ENCODE measurements around the gene JAG2.

The JAG2 gene

DNA sequence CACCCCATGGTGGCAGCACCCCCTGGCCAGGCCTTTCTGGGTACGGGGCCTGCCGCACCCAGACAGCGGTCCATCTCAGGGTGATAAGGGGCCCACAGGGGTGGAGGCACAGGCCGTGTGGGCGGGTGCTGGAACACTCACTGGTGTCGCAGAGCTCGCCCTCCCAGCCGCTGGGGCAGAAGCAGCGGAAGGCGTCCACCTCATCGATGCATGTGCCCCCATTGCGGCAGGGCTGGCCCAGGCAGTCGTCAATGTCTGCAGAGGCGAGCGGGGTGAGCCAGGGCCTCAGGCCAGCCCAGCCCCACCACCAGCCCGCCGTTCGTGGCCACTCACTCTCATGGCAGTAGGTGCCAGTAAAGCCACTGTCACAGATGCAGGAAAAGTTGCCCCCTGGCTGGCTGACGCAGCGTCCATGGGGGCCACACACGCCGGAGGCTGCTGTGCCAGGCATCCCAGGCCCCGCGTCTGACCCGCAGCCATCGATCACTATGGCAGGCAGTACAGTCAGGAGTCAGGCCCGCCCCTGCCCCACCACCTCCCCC, 19.9 kb downstream of the JAG2 start:
- DNase-seq, result no peak

DNA sequence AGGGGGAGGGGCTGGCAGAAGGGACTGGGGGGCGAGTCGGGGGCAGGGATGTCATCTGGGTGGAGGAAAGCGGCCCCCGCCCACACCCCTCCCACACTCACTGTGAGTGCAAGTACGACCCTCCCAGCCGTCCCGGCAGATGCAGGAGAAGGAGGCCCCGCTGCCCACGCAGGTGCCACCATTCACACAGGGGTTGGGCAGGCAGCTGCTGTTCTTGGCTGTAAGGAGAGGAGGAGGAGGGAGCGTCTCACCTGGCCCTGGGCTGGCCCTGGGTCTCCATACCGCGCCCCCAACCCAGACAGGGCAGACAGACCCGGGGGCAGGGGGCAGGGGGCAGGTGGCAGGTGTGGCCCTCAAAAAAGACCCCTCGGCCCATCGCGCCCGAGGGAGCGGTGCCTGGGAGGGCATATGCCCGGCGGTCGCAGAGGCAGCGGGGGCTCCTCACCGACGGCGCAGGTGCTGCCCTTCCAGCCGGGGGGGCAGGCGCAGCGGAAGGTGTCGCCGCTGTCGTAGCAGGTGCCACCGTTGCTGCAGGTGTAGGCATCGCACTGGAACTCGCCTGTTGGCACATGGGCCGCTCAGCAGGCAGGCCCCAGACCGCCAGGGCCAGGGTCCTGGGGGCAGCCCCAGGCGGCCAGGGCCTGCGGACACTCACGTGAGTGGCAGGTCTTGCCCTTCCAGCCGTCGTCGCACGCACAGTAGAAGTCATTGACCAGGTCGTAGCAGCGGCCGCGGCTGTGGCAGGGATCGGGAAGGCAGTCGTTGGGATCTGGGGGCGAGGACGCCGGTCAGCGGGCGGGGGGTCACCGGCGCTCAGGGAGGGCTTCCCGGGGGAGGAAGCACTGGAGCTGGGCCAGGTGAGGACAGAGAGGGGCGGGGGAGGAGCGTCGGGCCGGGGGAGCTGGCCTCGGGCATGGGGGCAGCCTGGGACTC, 20.6 kb downstream of the JAG2 start:
- DNase-seq, result no peak

DNA sequence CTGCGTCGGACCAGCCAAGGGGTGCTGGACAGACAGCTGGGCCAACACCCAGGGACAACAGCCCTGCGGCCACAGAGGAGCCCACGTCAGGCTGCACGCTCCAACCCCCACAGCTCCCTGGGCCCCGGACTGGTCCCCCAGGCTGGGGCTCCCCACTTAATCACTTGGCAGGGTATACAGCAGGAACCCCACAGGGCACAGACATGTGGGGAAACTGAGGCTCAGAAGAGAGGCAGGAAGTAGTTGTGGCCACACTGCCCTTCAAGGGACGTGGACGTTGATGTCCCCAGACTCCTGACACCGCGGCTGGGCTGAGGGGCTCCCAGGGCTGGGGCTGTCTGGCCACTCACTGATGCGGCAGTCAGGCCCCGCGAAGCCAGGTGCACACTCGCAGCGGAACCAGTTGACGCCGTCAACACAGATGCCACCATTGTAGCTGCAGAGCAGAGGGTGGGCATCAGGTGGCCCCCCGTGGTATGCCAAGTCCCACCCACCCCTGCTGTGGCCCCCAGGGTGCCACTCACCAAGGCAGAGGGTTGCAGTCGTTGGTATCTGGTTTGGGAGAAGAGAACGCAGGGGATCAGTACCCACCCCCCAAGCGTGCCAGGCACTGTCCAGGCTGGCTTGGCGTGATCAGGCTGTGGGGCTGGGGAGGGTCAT, 21.5 kb downstream of the JAG2 start:
- DNase-seq, result no peak

DNA sequence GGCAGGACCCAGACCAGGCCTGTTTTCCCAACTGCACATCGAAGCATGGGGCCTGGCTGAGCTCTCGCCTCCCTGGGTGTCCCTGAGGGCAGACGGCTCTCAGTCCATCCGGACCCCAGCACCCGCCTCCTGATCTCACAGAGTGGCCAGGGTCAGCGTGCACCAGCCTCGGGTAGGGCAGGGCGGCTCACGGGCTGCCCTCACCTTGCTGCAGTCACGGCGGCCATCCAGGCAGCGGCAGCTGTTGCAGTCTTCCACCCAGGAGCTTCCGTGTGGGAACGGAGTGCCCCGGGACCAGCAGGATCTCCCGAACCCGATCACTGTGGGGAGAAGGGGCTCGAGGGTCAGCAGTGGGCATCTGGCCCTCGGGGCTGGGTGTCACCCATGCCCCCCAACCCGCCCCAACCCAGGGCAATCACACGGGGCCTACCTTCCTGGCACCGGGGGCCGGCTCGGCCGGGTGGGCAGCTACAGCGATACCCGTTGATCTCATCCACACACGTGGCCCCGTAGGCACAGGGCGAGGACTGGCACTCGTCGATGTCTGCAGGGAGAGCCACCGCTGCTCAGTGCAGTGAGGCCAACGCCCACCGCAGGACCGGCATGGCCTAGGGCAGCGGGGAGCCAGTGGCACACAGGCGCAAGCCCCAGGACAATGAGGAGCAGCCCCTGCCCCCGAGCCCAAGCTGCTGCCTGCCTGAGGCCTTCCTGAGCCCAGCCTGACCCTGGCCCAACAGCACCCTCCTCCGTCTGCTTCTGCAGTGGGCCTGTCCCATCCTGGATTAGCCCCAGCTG, 22.2 kb downstream of the JAG2 start:
- DNase-seq, result no peak

DNA sequence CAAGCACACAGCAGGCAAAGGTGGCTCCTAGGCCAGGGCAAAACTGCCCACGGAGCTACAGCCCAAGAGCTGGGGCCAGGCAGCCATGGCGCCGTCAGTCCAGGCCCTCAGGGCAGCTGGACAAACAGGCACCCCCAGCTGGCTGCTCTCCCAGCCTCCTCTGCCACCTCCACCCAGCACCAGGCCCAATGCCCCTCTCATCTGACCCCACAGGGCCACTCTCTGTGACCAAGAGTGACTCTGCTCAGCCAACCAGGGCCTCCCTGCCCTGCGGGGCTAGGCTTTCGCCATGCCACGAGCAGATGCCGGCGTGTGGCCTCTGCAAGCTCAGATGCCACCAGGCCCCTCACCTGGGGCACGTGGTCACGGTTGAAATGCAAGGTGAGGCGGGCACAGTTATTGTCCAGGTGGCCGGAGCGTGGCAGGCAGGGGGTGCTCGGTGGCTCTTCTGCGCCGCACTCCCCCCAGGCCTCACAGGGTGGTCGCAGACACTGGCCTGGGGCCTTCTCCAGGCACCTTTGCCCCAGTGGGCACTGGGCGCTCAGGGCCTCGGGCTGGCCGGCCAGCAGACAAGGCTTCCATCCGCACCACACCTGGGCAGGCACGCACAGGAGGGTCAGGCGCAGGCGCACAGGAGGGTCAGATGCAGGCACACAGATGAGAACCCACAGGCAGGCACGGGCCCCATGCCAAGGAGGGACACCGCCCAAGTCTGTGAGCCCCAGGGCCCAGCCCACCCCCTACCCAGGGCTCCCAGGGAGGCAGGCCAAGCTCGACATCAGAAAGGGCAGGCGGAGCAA, 23.0 kb downstream of the JAG2 start:
- no peak for DNase-seq

DNA sequence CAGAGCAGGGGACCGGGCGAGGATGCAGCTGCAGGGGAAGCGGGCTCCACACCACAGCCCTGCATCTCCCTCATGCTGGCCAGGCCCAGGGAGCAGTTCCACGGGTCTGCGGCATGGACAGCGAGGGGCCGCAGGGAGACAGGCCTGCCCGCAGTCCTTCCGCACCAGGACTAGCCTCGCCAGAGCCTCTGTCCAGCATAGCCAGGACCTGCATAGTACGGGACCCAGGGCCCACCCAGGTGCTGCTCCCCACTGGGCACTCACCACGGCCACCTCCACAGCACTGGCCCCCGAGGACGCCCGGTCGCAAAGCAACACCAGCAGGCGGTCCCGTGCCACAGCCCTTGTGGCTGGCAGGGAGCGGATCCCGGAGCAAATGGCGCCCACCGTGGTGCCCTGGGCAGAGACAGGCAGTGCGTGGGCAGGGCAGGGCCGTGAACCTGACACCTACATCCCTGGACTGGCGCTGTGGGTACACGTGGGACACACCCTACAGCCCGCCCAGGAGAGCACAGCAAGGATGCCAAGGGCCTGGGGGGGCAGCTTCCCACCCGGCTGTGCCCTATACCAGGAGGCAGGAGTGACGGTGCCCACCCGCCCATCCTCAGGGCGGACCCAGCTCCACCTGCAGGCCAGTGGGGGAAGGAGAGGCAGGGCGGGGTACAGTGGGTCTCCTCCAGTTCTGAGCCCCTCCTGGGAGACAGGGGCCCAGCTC, 23.8 kb downstream of the JAG2 start:
- DNase-seq, result no peak

DNA sequence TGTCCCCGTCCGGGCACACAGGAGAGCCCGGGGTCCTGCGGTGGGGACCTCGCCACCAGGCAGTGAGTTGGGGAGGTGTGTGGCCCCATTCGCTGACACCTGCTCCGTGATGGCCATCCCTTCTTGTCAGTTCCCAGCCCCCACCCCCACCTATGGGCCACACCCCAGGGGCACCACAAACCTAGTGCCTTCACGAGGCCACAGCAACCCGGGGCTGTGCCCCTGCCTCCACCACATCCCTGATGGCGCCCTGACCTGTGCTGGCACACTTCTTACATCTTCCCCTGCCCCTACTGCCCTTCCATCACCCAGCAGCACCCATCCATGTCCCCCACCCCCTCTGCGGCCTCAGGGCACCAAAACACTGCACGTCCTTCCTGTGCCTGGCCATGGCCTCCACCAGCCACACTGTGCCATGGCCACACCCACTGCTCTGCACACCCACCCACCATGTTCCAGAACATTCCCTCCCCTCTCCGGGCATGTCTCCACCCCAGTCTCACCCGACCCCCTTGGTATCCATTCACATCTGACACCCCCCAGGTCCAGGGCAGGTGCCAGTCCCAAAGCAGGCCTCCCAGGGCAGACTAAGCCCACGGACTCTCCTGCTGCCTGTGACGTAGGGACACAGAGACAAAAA, 24.4 kb downstream of the JAG2 start:
- DNase-seq, result no peak

DNA sequence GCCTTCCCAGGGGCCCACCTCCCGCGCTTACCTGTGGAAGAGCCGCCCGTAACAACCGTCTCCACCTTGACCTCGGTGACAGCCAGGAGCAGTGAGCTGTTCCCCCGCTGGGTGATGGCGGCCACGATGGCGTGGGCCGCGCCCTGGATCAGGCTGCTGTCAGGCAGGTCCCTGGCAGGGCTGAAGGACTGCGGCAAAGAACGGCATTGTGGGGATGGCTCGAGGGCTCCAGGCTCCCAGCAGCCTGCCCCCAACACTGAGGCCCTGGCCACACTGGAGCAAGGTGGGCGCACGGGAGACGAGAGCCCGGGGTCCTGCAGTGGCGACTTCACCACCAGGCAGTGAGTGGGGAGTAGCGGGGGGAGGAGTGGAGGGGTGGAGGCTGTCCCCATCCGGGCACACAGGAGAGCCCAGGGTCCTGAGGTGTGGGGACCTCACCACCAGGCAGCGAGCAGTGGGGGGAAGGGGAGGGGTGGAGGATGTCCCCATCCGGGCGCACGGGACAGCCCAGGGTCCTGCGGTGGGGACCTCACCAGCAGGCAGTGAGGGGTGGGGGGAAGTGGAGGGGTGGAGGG, 25.0 kb downstream of the JAG2 start:
- no peak for DNase-seq

DNA sequence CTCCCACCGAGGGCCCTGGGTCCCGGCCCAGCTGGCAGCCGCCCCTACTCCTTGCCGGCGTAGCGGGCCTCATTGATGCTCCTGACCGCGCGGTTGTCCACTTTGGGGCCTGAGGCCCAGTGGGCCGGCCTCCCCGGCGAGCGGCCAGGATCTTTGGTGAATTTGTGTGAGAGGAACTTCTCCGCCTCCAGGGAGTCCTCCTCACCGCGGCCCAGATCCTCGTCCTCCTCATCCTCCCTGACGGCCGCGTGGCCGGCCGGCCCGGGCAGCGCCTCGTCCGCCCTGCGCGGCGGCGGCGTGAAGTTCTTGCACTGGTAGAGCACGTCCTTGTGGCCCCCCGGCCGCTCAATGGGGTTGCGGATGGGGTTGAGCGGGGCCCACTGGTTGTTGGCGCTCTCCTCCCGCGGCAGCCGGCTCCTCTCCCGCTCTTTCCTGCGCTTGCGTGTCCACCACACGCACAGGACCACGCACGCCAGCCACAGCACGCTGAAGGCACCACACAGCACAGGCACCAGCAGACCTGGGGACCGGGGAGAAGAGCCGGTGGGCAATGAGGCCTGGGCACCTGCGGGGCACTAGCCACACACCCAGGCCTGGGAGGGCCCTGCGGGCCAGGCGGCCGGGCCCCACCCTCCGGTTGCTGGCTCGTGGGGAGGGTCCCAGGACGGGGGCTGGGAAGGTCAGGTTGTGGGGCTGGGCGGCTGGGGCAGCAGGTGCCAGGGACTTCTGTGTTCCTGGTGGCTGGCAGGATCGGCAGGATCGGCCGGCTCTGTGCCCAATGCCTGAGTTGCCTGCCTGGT, 25.7 kb downstream of the JAG2 start:
- DNase-seq, result no peak

DNA sequence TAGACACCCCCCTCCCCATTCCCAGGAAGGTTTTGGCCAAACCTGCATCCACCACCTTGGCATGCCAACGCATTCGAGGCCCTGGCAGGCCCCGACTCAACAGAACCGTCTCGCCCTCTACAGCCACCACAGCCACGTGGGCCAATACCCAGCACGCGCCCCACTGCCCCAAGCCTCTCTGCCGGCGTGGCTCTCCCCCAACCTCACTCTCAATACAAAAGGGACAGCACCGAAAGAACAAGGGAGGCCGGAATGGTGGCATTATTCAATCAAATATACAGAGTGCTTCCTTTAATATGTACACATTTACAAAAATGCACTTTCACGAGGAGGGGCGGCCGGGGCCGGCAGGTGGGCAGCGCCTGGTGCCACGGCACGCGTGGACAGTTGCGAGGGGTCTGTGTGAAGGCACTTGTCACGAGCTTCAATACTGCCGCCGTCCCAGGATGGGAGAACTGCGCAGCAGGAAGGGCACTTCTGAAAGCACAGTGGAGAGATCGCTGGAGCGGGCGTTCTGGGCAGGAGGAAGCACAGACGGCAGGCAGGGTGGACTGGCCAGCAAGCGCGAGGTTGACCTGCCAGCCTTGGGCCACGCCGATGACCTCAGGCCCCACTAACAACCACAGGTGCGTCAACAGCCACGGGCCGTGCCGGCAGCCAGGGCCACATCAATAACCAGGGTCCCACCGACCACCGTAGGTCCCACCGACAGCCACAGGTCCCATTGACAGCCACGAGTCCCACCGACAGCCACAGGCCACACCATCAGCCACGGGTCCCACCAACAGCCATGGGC, 26.9 kb downstream of the JAG2 start:
- DNase-seq, result no peak

DNA sequence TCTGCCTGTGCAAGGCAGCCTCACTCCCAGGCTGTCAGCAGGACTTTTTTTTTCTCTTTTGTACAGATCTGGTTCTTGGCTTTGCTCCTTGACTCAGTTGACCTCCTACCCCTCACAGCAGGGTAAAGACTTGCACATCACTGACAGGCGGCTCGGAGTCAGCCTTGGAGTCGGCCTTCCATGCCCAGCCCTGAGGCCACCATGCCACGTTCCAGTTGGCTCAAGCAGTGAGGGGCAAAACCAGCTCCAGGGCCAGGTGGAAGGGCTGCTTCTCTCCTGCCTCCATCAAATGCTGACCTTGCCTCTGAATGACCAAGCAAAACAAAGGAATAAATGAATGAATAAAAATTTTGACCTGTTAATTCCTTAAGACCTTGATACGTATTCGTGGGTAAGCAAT, 27.6 kb downstream of the JAG2 start:
- DNase-seq, result no peak

DNA sequence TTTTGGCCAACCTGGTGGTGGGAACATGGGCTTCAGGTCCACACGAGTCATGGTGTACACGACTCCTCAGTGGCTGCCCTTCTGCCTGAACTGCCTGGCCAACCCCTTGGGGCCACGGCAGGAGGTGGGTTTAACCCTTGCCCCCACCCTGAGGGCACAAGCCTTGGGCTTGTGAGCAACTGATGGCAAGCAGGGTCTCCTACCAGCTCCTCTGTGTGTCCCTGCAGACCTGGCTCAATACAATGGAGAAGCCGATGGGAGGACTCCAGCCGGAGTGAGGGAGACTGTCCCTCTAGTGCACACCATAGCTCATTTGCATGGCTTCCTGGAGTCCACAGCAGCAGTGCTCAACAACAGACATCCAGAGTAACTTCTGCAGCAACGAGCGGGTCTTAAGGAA, 28.0 kb downstream of the JAG2 start:
- no peak for DNase-seq

DNA sequence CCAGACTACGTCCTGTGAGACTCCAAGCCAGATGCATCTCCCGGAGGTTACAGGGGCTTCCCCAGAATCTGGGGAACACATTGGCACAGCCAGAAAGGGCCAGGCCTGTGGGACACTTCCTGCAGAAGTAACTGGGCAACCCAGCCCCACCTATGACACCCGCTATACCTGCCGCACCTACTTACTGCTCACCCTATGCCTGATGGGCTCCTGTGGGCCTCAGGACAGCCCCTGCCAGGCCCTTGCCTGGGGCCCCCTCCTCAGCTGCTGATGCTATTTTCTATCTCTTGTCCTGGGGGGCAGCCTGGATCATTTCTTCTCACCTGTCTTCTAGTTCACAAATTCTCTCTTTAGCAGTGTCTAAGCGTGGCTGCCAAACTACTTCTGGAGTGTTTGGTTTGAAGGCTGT, 28.7 kb downstream of the JAG2 start:
- DNase-seq, result no peak

DNA sequence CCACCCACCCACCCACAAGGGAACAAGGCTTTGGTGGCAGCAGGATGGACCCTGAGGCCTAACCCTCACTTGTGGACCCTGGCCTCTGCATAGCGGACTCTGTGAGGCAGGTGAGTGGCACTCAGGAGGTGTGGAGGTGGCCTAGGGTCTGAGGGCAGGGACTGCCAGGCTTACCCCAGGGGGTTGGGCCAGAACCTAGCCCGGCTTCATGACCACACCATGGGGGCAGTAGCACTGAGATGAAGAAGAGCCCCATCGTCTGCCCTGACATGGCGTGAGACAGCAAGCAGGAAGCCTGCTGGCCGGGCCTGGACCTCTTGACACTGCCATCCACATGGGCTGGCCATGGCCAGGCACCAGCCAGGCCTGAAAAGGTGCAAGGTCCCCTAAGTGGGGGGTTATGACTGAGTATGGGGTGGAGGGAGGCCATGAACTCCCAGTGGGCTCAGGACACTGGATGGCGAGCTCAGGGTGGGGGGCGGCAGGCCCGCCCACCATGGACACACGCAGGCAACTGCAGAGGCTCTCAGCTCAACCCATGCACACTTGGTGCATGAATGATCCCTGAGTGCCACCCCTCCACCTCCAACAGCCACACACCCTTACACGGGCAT, 29.3 kb downstream of the JAG2 start:
- DNase-seq, result no peak

DNA sequence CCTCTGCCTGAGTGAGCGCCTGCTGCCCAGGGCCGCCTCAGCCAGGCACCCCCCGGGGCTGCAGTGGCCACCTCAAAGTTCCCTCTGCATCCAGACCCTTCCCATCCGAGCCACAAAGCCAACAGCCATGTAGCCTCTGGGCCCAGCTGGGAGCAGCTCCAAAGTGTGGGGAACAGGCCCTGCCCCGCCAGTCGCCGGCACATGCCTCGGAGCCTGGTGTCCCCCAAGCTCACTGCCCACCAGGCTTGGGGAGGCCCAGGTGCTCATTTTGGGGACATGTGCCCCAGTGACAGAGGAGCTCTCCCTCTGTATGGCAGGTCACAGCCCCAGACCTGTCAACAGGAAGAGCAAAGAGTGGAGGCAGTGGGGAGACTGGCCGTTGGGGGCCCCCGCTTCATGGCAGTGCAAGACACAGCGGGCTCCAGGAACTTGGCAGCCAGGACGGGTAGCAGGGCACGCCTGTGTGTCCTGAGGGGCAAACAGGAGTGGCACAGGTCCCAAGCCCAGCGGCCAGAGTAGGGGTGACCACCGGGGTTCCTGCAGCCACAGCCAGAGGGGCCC, 29.9 kb downstream of the JAG2 start:
- DNase-seq, result no peak

DNA sequence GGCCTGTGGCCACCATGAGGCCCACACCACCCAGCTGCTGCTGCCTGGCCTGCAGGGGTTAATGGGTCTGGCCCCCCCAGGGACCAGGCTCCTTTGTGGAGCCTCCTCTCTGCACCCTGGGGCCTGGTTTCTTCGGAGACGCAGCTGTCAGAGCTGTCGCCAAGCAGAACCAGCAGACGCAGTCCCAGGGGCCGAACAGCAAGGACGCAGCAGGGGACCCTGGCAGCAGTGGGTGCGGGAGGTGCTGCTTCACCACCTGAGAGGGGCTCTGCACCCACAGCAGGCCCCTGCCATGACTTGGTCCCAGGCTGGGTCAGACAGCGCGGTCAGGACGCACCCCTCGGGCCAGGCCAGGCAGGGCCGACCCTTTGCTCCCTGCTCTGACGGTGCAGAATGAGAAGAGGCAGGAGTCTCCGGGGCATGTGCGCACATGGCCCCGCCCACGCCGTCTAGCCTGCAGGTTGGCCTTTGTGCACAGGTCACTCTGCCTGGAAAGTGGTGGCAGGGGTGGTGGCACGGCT, 30.5 kb downstream of the JAG2 start:
- DNase-seq, result no peak

DNA sequence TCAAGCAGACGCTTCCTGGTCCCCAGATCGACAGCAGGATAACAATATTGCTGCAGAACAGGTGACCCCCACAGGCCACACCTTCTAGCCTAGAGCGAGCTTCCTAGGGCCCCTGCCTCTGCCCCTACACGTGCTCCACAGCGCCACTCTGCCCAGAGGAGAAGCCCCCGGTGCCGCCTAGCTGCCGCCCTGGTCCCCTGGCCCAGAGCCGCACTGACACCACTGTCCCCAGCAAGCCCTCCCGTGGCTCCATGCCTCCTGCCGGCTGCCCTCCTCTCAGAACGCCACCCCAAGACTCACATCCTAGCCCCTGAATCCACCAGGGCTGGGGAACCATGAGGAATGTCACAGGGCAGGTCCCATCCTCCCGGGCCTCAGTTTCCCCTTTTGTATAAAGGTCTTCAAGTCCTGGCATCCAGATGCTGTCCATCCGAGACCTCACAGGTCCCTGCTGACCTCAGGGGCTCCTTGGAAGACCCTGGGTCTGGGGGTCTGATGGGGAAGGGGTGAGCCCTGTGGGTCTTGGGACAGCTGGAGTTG, 31.0 kb downstream of the JAG2 start:
- DNase-seq, result no peak
